Measurements from ENCODE around the gene SEPSECS.

The SEPSECS gene

DNA sequence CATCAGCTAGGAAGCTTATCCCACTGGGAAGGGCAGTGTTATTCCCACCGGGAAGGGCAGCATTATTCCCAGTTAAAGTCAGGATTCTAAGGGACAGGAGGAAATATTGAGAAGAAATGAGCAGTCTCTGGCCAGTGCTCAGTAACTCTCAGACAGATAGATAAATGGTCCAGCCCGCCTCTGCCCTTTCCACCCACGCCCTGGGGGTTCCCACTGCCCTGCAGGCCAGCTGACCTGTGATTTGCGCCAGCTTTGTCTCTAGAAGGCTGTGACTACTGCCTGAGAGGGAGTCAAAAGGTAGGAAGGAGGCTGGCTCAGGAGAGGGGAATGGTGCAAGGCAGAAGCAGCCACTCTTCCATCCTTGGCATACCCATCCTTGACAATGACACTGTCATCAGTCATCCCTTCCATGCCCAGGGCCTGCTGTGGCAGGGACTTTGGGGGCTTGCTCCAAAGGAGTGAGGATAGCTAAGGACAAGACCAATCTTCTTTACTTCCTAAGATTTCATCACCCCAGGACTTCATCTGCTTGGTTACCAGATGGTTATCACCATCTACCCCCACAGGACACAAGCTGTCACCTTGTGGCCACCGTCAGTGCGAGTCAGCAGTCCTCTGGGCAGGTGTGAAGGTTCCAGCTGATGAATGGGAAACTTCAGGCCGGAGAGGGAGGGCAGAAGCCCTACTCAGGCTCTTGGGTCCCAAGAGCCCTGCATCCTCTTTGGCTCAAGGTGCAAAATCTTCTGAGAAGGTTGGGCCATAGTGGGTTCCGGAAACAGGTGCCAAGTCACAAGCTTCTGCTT, 49.5 kb downstream of the SEPSECS start:
- no peak for DNase-seq (ENCODE audit: low read depth in 2 of 3, low spot score in 1 of 3)

DNA sequence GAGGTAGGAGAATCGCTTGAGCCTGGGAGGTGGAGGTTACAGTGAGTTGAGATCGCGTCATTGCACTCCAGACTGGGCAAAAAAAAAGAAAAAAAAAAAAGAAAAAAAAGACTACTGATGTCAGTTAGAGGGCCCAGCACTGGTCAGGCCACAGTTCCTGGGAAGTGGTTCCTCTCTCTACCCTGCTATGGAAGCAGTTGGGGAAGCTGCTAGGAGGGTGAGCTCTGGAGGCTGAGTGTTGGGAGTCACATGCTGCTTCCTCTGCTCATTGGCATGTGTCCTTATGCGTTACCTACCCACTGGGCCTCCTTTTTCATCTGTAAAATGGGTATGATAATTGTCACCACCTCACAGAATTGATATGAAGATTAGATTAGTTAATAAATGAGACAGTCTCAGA, 50.7 kb downstream of the SEPSECS start:
- DNase-seq (ENCODE audit: low read depth in 2 of 3, low spot score in 1 of 3) = no peak

DNA sequence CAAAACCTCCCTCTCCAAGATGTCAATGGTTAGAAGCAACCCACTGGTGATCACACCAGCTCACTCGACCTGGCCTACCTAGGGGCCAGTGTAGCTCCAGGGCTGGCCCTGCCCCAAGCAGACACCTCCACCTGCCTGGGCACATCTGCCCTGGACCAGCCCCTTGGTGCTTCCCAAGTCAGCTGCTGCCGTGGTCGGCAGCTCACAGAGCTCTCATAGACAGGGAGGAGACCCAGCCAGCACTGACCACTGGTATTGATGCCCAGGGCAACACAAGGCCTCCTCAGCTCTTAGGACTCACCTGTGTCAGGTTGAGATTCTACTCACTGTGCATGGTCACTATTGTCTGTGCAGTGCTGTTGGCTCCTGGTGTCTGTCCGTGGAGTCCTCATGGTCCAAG, 51.7 kb downstream of the SEPSECS start:
- DNase-seq (ENCODE audit: low read depth in 2 of 3, low spot score in 1 of 3) = no peak

DNA sequence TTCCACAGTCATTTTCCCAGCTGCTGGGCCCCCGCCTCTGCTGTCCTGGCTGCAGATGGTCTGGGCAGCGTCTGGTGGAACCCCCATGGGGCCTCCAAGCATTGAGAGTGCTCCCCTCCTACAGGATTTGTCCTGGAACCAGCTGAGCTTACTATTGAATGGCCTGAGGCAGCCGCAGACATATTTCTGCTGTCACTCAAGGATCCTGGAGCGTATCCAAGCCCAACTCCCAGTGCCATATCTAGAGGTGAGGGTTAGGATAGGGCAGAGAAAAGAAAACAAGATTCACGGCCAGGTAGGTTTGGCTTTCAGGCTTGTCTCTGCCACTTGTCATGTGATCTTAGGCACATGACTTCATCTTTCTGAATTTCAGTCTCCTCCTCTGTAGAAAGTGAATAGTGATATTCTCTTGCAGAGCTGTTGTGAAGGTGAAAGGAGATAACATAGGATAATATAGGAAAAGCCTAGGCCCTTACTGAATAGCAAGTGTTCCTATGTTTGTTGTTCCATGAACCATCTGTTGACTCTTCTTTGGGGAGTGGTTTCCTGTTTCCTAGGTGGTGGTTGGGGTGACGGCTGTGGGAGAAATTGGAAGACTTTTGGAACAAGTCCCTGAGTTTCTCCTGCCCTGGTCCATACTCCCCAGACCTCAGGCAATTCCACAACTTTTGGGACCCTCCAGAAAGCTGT, 52.3 kb downstream of the SEPSECS start:
- no peak for DNase-seq (ENCODE audit: low read depth in 2 of 3, low spot score in 1 of 3)

DNA sequence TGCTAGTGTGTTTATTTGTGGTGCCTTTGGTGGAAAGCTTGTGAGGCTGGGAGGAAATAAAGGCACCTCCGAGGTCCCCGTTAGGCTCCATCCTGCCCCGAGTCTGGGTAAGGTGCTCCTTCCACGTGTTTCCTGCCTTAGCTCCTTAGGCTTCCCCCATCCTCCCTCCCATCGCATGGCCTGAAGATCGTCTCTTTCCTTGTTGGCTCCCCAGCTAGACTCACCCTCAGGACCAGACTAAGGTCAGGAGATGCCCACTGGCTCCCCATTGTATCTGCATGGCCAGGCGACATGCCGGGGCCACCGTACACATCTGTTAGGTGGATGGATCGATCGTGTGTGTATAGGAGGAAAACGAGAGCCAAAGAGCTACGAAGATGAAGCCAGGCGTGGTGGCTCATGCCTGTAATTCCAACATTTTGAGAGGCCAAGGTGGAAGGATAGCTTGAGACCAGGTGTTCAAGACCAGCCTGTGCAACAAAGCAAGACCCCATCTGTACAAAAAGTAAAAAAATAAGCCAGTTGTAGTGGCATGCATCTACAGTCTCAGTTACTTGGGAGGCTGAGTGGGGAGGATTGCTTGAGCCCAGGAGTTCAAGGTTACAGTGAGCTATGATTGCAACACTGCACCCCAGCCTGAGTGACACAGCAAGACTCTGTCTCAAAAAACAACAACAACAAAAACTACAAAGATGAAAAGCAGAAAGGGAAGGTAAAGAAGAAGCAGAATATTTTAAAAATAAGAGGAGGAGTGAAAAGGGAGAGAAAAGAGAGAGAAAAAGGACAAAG, 53.7 kb downstream of the SEPSECS start:
- DNase-seq (ENCODE audit: low read depth in 2 of 3, low spot score in 1 of 3) = no peak

DNA sequence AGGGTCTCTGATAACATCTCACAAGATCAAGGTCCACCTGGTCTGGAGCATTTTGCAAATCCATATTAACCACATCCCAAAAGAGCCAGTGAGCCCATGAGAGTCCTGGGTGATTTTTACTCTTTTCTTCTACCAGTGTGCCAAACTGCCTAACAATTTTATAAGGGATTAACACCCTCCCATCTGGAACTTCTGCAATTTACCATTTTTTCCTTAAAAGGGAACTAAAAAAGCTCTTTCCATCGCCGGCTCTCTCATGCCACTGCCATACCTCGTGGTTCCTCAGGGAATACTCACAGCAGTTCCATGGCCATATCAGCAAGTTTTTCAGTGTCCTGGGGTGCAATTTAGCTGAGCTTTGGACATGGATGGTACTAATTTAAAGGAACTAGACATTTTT, 55.7 kb downstream of the SEPSECS start:
- DNase-seq (ENCODE audit: low read depth in 2 of 3, low spot score in 1 of 3) = no peak

DNA sequence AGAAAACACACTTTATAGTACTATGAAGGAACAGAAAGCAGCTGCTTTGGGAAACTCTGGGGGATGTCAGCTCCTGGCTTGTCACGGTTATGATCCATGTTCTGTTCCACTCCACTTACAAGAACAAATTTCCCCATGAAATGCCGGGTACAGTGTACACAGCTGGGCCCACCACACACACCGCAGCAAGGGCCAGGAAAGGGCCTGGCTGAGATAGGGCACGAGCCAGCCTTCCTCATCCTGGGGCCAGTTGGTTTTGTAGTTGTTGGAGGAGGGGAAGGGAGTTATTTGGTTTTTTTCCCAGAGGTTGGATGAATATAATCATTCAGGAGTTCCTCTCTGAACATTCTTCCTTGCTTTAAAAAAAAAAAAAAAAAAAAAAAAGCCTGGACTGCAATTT, 56.8 kb downstream of the SEPSECS start:
- DNase-seq (ENCODE audit: low read depth in 2 of 3, low spot score in 1 of 3) = no peak

DNA sequence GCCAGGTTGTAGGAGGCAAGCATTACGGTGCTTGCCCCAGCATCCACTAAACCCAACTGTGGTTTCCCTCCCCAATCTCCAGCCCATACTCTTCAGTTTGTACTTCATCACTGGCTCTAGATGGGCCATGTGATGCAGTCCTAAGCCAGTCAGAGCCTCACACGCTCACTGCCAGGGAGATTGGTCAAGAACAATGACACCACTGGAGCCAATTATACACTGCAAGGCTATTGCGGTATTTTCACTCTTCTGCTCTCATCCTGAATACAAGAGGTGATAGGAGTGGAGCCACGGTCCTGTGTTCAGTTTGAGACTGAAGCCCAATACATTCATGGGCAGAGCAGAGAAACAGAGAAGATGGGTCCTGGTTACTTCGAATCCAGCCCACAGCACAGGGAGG, 58.4 kb downstream of the SEPSECS start:
- no peak for DNase-seq (ENCODE audit: low read depth in 2 of 3, low spot score in 1 of 3)

DNA sequence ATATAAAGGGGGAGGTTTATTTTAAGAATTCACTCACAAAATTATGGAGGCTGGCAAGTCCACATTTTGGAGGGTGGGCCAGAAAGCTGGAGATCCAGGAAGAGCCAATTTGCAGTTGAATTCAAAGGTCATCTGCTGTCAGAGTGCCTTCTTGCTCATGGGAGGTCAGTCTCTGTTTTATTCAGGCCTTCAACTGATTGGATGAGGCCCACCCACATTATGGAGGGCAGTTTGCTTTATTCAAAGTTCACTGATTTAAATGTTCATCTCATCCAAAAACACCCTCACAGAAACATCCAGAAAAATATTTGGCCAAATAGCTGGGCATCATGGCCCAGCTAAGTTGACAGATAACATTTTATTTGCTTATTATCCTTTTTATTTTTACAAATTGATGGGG, 59.5 kb downstream of the SEPSECS start:
- no peak for DNase-seq (ENCODE audit: low read depth in 2 of 3, low spot score in 1 of 3)

DNA sequence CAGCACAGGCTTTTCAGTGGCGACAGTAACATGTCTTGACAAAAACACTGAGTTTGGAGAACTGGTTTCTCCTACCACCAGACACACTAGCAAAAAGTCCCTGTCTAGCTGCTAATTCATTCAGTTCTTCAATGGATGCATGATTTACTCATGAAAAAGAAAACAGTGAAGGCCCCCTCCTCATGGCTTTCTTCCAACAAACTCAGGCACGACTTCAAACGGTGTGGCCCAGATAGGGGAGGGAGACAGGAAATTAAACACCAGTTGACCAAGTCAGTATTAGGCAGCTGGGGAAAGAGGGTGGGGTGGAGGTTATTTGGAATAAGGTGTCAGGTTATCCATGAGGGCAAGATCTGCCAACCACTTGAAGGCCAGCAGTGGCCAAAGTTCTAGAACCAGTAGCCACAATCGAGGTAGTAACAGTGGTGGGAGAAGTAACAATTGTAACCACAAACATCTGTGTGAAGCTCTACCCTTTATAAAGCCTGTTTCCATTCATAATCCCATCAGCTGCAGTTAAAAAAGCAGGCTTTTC, 60.2 kb downstream of the SEPSECS start:
- no peak for DNase-seq (ENCODE audit: low read depth in 2 of 3, low spot score in 1 of 3)

DNA sequence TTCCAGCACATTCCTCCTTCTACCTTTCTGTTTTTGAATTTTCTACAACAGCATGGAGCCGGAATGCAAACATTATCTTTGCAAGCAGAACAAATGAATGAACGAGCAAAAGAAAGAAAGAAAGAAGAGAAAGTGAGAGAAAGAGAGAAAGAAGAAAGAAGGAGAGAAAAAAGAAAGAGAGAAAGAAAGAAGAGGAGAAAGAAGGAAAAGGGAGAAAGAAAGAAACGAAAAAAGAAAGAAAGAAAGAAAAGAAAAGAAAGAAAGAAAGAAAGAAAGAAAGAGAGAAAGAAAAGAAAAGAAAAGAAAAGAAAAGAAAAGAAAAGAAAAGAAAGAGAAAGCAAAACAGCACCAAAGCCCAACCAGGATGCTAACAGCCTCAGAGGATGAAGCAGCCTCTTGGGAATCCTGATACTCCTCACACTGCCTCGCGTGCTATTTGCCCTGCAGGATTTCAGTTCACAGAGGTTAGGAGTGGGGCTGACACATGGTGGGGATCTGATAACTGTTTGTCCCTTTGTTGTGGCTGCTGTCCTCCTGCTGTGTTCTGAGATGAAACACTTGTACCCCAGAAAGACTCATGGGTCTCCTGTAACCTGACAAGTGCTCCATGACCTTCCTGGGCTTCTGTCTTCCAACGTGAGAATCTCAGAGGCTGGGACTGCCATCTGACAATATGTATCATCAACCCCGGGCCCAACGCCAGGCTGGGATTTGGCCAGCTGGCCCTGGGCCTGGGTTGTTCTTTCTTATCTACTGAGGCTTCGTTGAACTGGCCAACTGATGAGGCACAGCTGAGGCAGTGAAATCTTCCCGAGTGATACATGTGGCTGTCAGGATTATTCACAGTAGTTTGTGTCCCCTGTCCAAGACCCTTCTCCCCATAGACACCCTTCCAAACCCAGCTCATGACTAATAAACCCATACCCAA, 61.0 kb downstream of the SEPSECS start:
- DNase-seq (ENCODE audit: low read depth in 2 of 3, low spot score in 1 of 3) = no peak

DNA sequence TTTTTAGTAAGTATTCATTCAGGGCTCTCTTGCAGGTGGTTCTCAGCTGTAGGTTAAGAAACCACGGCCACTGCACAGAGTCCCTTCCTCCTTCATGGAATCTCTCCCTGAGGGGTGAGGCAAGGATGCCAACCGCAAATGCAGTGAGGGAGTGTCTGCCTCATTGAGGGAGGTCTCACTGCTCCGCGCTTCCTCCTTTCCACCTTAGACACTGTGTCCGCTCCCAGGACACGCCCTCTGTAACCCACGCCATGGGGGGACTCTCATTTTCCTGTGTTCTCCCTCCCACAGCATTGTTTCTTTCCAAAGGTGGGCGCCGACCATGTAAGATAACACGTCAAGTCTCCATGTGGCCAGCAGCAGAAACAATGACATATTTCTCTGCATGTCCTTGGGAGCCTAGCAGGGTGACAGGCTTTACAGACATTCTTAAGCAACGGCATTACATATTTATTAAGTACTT, 63.2 kb downstream of the SEPSECS start:
- DNase-seq (ENCODE audit: low read depth in 2 of 3, low spot score in 1 of 3) = no peak

DNA sequence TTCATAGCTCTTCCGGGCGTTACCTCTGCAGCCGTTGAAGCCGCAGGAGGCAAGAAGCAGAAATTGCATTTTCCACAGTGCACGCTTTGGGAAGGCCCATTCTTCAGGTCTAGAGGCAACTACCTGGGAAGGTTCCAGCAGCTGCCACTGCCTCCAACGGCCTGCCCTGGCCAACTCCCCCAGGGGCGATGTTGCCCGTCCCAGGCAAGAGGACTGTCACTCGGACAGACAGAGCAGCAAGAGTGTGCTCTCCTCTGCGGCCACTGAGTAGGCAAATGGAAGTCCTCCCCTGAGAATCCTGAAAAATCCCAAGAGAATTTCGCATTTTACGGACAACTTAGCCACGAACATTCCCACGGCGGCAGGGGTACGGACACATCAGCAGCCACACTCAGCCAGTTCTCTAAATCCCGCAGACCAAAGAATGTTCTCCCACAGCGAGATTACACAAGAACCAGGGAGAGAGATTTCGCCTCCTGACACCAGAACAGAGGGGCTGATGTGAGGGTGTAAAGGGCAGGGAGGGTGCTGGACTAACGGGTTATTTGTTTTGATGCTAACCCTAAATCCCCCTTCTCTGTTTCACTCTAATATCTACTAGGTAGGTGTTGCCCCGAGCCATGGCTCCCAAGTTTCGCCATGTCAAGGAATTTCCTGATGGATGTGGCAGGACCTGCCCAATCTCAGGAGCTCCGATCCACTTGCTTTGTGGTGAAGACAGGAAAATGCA, 63.8 kb downstream of the SEPSECS start:
- no peak for DNase-seq (ENCODE audit: low read depth in 2 of 3, low spot score in 1 of 3)

DNA sequence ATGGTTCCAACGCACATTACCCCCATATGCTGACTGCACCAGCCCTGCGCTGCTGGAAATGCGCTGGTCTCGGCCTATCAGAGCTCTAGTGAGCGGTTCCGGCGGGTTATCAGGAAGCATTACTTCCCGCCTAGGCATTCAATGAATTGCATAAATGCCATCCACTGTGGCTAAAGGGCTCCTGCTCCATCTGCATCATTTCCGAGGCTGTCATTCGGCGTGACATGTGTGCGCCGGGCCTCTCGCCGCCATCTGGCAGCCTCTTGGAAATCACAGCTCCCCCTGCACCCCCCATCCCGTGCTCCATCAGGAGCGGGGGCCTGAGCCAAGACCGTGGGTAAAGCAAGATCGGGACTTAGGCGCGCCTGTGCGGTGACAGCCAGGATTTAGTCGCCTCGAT, 64.4 kb downstream of the SEPSECS start:
- no peak for DNase-seq (ENCODE audit: low read depth in 2 of 3, low spot score in 1 of 3)

DNA sequence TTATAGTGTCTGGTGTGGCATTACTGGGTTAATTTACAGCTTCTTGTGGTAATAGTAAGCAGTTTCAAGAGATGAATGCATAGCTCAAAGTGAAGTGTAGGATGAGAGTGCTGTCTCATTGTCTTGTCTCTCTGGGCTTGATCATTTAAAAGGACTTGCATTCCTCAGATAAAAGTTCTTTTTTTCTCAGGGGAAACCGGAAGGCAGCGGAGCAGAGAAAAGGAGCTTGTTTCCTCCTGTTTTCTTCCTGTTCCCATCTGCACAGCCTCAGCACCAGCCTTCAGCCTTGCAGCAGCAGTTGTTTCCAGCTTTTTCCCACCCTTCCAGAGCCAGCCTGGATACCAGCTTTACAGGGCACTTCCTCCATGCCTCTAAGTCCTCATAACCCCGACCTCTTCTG, 68.1 kb downstream of the SEPSECS start:
- no peak for DNase-seq (ENCODE audit: low read depth in 2 of 3, low spot score in 1 of 3)

DNA sequence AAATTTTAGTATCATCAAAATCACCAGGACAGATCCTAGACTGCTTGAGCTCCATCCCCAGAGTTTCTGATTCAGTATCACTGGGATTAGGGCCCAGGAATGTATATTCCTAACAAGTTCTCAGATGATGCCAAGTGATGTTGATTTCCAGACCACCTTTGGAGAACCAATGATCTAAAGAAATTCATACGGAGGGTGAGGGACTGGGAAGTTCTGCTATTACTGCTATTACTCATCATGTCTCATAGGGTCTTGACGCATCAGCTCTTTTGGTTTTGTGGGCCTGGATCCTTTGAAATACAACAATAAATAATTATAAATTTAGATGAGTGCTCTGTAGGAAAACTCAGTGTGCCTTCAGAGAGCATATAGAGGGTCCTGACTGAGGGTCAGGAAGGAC, 69.7 kb downstream of the SEPSECS start:
- DNase-seq (ENCODE audit: low read depth in 2 of 3, low spot score in 1 of 3) = no peak

DNA sequence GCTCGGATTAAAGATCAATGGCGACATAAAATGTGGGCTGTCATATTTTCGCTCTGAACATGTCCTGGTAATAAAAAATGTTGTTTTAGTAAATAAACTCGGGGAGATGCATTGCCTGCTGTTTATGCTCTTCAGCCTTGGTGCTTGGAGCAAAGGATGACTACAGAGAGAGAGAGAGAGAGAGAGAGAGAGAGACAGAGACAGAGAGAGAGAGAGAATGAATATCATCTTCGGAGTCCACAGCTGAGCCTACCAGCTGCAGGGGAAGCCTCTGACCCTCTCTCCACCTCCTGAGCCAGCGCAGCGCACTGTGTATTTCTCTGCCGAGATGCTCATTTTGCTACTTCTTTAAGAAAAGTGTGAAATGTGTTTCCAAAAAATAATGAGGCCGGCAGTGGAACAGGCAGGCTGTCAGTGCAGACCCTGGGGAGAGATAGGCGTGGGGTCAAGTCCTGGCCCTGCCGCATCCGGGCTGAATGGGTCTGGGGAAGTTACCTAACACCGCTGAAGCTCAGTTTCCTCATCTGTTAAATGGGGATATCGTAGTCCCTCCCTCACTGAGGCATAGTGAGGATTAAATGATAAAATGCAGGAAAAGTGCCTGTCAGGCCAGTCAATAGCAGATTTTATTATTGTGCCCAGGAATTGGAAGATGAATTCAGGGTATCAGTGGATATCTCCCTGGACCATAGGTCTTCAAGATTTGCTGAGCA, 71.0 kb downstream of the SEPSECS start:
- no peak for DNase-seq (ENCODE audit: low read depth in 2 of 3, low spot score in 1 of 3)

DNA sequence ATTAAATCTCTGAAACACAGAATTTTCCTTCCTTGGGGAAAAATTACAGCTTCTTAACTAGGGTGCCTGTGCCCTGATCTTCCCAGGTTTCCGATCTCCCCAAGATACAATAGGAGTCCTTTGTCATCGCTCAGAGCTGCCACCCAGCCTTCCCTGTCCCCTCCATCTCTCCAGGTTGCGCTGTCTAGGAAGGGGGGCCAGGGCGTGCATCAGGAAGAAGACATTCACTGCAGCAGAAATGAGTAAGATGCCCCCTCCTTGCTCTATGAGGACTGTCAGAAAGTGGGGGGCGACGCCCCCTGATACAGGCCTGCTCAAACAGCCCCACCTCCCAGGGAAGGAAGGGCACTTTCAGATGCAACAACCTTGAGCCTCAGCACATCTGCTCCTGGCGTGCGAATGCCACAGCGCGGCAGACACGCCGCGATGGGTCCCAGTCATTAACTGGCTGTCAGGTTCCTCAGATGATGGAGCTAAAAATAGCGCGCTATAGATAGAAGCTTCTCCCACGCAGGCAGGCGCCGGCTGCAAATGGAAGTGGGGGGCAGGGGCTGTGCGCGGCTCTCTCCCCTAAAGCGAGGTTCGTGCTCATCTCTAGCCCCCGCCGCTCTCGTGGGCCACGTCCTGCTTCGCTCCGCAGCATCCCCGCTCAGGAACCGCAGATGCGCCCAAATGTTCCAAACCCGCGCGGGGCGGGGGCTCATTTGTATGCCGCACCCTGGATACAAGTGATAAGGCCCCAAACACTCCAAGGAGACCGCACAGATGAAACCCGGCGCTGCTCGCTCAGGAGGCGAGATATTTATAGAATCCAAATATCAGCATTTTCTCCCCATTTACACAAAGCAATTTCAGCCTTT, 71.9 kb downstream of the SEPSECS start:
- DNase-seq (ENCODE audit: low read depth in 2 of 3, low spot score in 1 of 3) = no peak
